ENCODE results near the gene NPIPA8.
"Not testable (repeated sequence)": the region's sequence is repeated elsewhere in the genome, so short reads cannot be mapped to it uniquely, and the experiment has no call there.

- TF ChIP-seq POLR2A, CTCF (IDR thresholded peaks at IDR 0.05): not testable (repeated sequence)
Measured at GRCh38 chr16:18276756-18277155, 59.8 kb downstream of the NPIPA8 start.
